ES-I3 (cell line): Measurements from ENCODE around the gene GOLIM4.
"Not testable (repeated sequence)": the region's sequence is repeated elsewhere in the genome, so short reads cannot be mapped to it uniquely, and the experiment has no call there.

Experiments used
- H3K36me3 ChIP-seq: 2 replicates; pipeline ENCODE4 v1.6.1; 2013; ENCODE audit warnings: mild to moderate bottlenecking, low read length, control low read depth, moderate library complexity; ENCODE audit not compliant: insufficient read depth
- H3K4me1 ChIP-seq: 2 replicates; pipeline ENCODE4 v1.6.1; 2013; ENCODE audit warnings: mild to moderate bottlenecking, control low read depth, low read length; ENCODE audit not compliant: insufficient read depth
- H3K9ac ChIP-seq: 2 replicates; pipeline ENCODE4 v1.6.1; 2013; ENCODE audit warnings: low read depth, mild to moderate bottlenecking, low read length, moderate library complexity
- H3K9me3 ChIP-seq: 2 replicates; pipeline ENCODE4 v1.6.1; 2013; ENCODE audit warnings: mild to moderate bottlenecking, low read length, moderate library complexity; ENCODE audit not compliant: control insufficient read depth, insufficient read depth

GOLIM4 gene

GRCh38 chr3:168095611-168096209 lies at the start of gene GOLIM4:
GOLIM4 (minus strand) TSS chr3:168095924; CDS start chr3:168095285, 639 bp downstream.
- Histone ChIP-seq H3K9ac (peak within 1 kb of the TSS; percentile 90), H3K4me1 (peaks cover 28% of the 10 kb centered on the region; the same call in 1 of the 2 replicates), H3K9me3 (no peaks in the 10 kb centered on the region), H3K36me3 (no peaks in the 10 kb centered on the region)

GRCh38 chr3:168141405-168141998 lies 45.8 kb upstream of the GOLIM4 start:
- Histone ChIP-seq H3K4me1 (peaks cover 6% of the 10 kb centered on the region; the same call in 1 of the 2 replicates), H3K9ac (no peak overlapping the region), H3K9me3 (no peaks in the 10 kb centered on the region), H3K36me3 (no peaks in the 10 kb centered on the region)

GRCh38 chr3:168139947-168140346 lies 44.2 kb upstream of the GOLIM4 start:
- H3K9me3 ChIP-seq: no peaks in the 10 kb centered on the region
- no peak overlapping the region for H3K9ac ChIP-seq
- H3K36me3 ChIP-seq: no peaks in the 10 kb centered on the region
- H3K4me1 ChIP-seq: peaks cover 6% of the 10 kb centered on the region; the same call in 1 of the 2 replicates

- Histone ChIP-seq H3K9ac (no peak overlapping the region), H3K4me1 (peaks cover 6% of the 10 kb centered on the region; the same call in 1 of the 2 replicates), H3K36me3 (no peaks in the 10 kb centered on the region), H3K9me3 (no peaks in the 10 kb centered on the region)
Measured at GRCh38 chr3:168138421-168138820, 42.7 kb upstream of the GOLIM4 start.

- Histone ChIP-seq H3K4me1 (no peaks in the 10 kb centered on the region), H3K9me3 (no peaks in the 10 kb centered on the region), H3K36me3 (no peaks in the 10 kb centered on the region), H3K9ac (no peak overlapping the region)
Measured at GRCh38 chr3:168134931-168135330, 39.2 kb upstream of the GOLIM4 start.

- H3K36me3 ChIP-seq, H3K9me3 ChIP-seq, H3K4me1 ChIP-seq, H3K9ac ChIP-seq: not testable (repeated sequence)
Measured at GRCh38 chr3:168130250-168130649, 34.5 kb upstream of the GOLIM4 start.

GRCh38 chr3:168128463-168128862 lies 32.7 kb upstream of the GOLIM4 start:
- not testable (repeated sequence) for H3K9ac ChIP-seq, H3K36me3 ChIP-seq, H3K9me3 ChIP-seq, H3K4me1 ChIP-seq

- H3K9me3 ChIP-seq: peaks cover 5% of the 10 kb centered on the region
- no peak overlapping the region for H3K9ac ChIP-seq
- no peaks in the 10 kb centered on the region for H3K4me1 ChIP-seq
- H3K36me3 ChIP-seq: no peaks in the 10 kb centered on the region
Measured at GRCh38 chr3:168127466-168127865, 31.7 kb upstream of the GOLIM4 start.

- Histone ChIP-seq H3K36me3 (no peaks in the 10 kb centered on the region), H3K4me1 (no peaks in the 10 kb centered on the region), H3K9ac (no peak overlapping the region), H3K9me3 (peaks cover 5% of the 10 kb centered on the region)
Measured at GRCh38 chr3:168124791-168125190, 29.1 kb upstream of the GOLIM4 start.

- no peak overlapping the region for H3K9ac ChIP-seq
- no peaks in the 10 kb centered on the region for H3K4me1 ChIP-seq
- H3K36me3 ChIP-seq: no peaks in the 10 kb centered on the region
- peaks cover 5% of the 10 kb centered on the region for H3K9me3 ChIP-seq
Measured at GRCh38 chr3:168124291-168124690, 28.6 kb upstream of the GOLIM4 start.

- H3K4me1 ChIP-seq: no peaks in the 10 kb centered on the region
- no peaks in the 10 kb centered on the region for H3K36me3 ChIP-seq
- H3K9ac ChIP-seq: no peak overlapping the region
- H3K9me3 ChIP-seq: peaks cover 5% of the 10 kb centered on the region; the same call in 1 of the 2 replicates
Measured at GRCh38 chr3:168123201-168124176, 27.8 kb upstream of the GOLIM4 start.

GRCh38 chr3:168121184-168122017 lies 25.7 kb upstream of the GOLIM4 start:
- no peaks in the 10 kb centered on the region for H3K9me3 ChIP-seq
- no peaks in the 10 kb centered on the region for H3K4me1 ChIP-seq
- no peaks in the 10 kb centered on the region for H3K36me3 ChIP-seq
- no peak overlapping the region for H3K9ac ChIP-seq

- H3K9me3 ChIP-seq: no peaks in the 10 kb centered on the region
- H3K9ac ChIP-seq: no peak overlapping the region
- H3K4me1 ChIP-seq: no peaks in the 10 kb centered on the region
- no peaks in the 10 kb centered on the region for H3K36me3 ChIP-seq
Measured at GRCh38 chr3:168117853-168118313, 22.2 kb upstream of the GOLIM4 start.

- Histone ChIP-seq H3K9ac (no peak overlapping the region), H3K9me3 (no peaks in the 10 kb centered on the region)
Measured at GRCh38 chr3:168117059-168117458, 21.3 kb upstream of the GOLIM4 start.

More at GRCh38 chr3:168117059-168117458, 21.3 kb upstream of the GOLIM4 start:
- Histone ChIP-seq H3K36me3 (no peaks in the 10 kb centered on the region), H3K4me1 (no peaks in the 10 kb centered on the region)
